ENCODE data around the gene LMNA.

DNA sequence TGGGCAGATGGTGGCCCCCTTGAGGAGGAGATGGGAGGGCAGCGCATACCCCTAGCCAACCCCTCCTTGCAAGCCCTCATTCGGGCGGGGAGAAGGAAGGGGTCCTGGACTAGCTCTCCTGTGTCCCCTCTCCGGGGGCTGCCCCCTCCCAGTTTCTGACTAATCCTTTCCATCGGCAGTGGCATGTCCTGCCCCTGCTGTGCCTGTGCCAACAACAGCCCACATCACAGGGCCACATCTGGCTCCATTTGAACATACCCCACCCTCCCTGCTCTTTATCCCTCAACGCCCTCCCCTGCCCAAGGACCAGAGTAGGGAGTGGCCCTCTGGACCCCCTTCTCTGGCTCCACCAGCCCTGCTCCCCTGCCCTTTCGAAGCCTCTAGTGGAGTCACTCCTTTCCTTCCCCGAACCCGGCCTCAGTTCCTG, 11.0 kb upstream of the LMNA start:
- TF ChIP-seq, protein P1, sequence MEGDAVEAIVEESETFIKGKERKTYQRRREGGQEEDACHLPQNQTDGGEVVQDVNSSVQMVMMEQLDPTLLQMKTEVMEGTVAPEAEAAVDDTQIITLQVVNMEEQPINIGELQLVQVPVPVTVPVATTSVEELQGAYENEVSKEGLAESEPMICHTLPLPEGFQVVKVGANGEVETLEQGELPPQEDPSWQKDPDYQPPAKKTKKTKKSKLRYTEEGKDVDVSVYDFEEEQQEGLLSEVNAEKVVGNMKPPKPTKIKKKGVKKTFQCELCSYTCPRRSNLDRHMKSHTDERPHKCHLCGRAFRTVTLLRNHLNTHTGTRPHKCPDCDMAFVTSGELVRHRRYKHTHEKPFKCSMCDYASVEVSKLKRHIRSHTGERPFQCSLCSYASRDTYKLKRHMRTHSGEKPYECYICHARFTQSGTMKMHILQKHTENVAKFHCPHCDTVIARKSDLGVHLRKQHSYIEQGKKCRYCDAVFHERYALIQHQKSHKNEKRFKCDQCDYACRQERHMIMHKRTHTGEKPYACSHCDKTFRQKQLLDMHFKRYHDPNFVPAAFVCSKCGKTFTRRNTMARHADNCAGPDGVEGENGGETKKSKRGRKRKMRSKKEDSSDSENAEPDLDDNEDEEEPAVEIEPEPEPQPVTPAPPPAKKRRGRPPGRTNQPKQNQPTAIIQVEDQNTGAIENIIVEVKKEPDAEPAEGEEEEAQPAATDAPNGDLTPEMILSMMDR (conservative IDR thresholded peaks at IDR 0.05): no peak
- TF ChIP-seq EZH2 (IDR thresholded peaks at IDR 0.05; ENCODE audit: low read depth): no peak

All from PC-9 (cell line).